Mammary epithelial cell (primary cell): ENCODE data around the gene KCNQ1.

ENCODE experiments used
- EZH2 ChIP-seq: IDR thresholded peaks from 2 replicates; pipeline ENCODE4 v1.6.1; 2012; ENCODE audit warnings: low read length, inconsistent platforms, borderline replicate concordance
- TF ChIP-seq, protein P1 (sequence below), 2 donors: IDR thresholded peaks in 1 of 2; conservative IDR thresholded peaks in 1 of 2; 2 replicates each; pipeline ENCODE4 v1.5.1; 2011 to 2012; ENCODE audit warnings: inconsistent platforms in 2 of 2, low read length in 2 of 2, mild to moderate bottlenecking in 2 of 2, control low read depth in 1 of 2, low read depth in 1 of 2; ENCODE audit not compliant: insufficient read depth in 1 of 2; ENCODE audit errors: extremely low read depth in 1 of 2

DNA sequence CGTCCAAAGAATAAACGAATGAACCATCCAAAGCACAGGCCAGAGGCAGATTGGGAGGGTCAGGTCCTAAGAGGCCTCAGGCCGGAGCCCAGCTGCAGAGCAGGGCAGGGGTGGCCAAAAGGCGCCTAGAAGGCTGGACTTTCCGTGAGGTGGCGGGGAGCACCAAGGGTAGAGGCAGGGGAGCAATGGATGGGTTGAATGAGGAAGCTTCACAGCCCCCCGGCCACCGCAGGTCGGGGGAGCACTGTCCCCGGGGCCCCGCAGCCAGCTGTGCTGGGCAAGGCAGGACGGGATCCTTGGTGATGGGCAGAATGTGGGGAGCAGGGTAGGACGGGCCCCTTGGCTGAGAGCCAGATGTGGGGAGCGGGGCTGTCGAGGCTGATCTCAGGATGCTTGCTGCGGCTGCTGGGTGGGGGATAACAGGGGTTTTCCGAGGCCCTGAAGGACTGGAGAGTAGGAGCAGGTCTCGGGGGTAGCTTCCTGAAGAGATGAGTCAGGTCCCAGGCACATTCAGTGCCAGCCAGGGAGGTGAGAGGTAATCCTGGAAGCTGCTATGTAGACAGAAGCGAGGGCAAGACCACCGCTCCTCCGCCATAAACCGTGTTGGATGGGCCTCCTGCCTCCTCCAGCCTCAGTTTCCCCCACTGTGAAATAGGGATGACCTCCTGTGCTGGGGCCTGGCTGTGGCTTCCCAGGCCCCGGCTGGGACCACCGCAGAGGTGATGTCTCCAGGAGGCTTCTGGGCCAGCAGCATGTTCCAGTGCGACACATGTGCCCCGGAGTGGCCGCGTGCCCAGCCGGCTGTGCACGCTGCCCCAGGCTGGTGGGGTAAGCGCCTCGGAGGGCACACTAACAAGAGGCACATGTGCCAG, 289.6 kb downstream of the KCNQ1 start:
- TF ChIP-seq, protein P1, sequence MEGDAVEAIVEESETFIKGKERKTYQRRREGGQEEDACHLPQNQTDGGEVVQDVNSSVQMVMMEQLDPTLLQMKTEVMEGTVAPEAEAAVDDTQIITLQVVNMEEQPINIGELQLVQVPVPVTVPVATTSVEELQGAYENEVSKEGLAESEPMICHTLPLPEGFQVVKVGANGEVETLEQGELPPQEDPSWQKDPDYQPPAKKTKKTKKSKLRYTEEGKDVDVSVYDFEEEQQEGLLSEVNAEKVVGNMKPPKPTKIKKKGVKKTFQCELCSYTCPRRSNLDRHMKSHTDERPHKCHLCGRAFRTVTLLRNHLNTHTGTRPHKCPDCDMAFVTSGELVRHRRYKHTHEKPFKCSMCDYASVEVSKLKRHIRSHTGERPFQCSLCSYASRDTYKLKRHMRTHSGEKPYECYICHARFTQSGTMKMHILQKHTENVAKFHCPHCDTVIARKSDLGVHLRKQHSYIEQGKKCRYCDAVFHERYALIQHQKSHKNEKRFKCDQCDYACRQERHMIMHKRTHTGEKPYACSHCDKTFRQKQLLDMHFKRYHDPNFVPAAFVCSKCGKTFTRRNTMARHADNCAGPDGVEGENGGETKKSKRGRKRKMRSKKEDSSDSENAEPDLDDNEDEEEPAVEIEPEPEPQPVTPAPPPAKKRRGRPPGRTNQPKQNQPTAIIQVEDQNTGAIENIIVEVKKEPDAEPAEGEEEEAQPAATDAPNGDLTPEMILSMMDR (conservative IDR thresholded peaks at IDR 0.05 in 1 of 2, IDR thresholded peaks at IDR 0.05 in 1 of 2; ENCODE audit: extremely low read depth in 1 of 2, insufficient read depth in 1 of 2, low read depth in 1 of 2, low read length in 2 of 2) = no peak
- TF ChIP-seq EZH2 = no peak
